H9 (cell line): ENCODE results near the gene EPHA1. TPM values are rescaled to one million over a fixed set of nuclear protein-coding genes. Genes with fewer than 3 reads are reported as not detected.
A peak's percentile ranks its signal among the peaks of the same experiment; 100 is the strongest.

Source experiments
- DNase-seq: peaks from one replicate; pipeline ENCODE4 v3.0.0-alpha.2; 2017
- H2AFZ ChIP-seq: one replicate; pipeline ENCODE4 v1.6.1; 2013; ENCODE audit warnings: mild to moderate bottlenecking, low read length, control low read depth, moderate library complexity
- H2AK5ac ChIP-seq: 2 replicates; pipeline ENCODE4 v1.6.1; 2013; ENCODE audit warnings: low read length, control low read depth, mixed read lengths; ENCODE audit not compliant: insufficient read length
- H2BK120ac ChIP-seq: one replicate; pipeline ENCODE4 v1.6.1; 2013; ENCODE audit warnings: low read depth, mild to moderate bottlenecking, low read length, control low read depth, inconsistent platforms; ENCODE audit not compliant: poor library complexity, severe bottlenecking
- H2BK12ac ChIP-seq: 2 replicates; pipeline ENCODE4 v1.6.1; 2013; ENCODE audit warnings: low read length, control low read depth, mixed read lengths, low read depth; ENCODE audit not compliant: insufficient read length
- H2BK15ac ChIP-seq: 2 replicates; pipeline ENCODE4 v1.6.1; 2013; ENCODE audit warnings: low read depth, low read length, control low read depth
- H2BK20ac ChIP-seq: one replicate; pipeline ENCODE4 v1.6.1; 2013; ENCODE audit warnings: low read depth, mild to moderate bottlenecking, low read length, control low read depth, inconsistent platforms; ENCODE audit not compliant: poor library complexity, severe bottlenecking
- H2BK5ac ChIP-seq: 2 replicates; pipeline ENCODE4 v1.6.1; 2013; ENCODE audit warnings: low read length, control low read depth, mixed read lengths; ENCODE audit not compliant: insufficient read length
- H3K14ac ChIP-seq: 2 replicates; pipeline ENCODE4 v1.6.1; 2013; ENCODE audit warnings: low read length, control low read depth; ENCODE audit not compliant: insufficient read depth
- H3K18ac ChIP-seq: 2 replicates; pipeline ENCODE4 v1.6.1; 2013; ENCODE audit warnings: low read depth, mild to moderate bottlenecking, mixed read lengths, low read length, control low read depth; ENCODE audit not compliant: insufficient read length
- H3K23ac ChIP-seq: 2 replicates; pipeline ENCODE4 v1.6.1; 2013; ENCODE audit warnings: low read length, control low read depth, mixed read lengths, low read depth; ENCODE audit not compliant: insufficient read length
- H3K23me2 ChIP-seq: 2 replicates; pipeline ENCODE4 v1.6.1; 2013; ENCODE audit warnings: low read depth, mild to moderate bottlenecking, mixed read lengths, low read length, control low read depth; ENCODE audit not compliant: insufficient read length, poor library complexity, severe bottlenecking
- H3K27ac ChIP-seq: 2 replicates; pipeline ENCODE4 v1.5.1; 2013; ENCODE audit warnings: low read length, control low read depth, mixed read lengths, low read depth; ENCODE audit not compliant: insufficient read length
- H3K27me3 ChIP-seq: 2 replicates; pipeline ENCODE4 v1.6.1; 2013; ENCODE audit warnings: low read length, control low read depth, inconsistent platforms; ENCODE audit not compliant: insufficient read depth
- H3K4ac ChIP-seq: 2 replicates; pipeline ENCODE4 v1.6.1; 2013; ENCODE audit warnings: low read depth, mild to moderate bottlenecking, control low read depth, inconsistent platforms, low read length, moderate library complexity
- H3K4me1 ChIP-seq: 2 replicates; pipeline ENCODE4 v1.6.1; 2013; ENCODE audit warnings: low read length, control low read depth, inconsistent platforms; ENCODE audit not compliant: insufficient read depth
- H3K4me2 ChIP-seq: 2 replicates; pipeline ENCODE4 v1.6.1; 2013; ENCODE audit warnings: low read length, control low read depth, mixed read lengths; ENCODE audit not compliant: insufficient read length, insufficient read depth
- H3K56ac ChIP-seq: 2 replicates; pipeline ENCODE4 v1.6.1; 2013; ENCODE audit warnings: low read depth, mild to moderate bottlenecking, mixed read lengths, low read length, control low read depth; ENCODE audit not compliant: insufficient read length
- H3K79me1 ChIP-seq: 2 replicates; pipeline ENCODE4 v1.6.1; 2013; ENCODE audit warnings: low read depth, mild to moderate bottlenecking, moderate library complexity, low read length, control low read depth, inconsistent platforms; ENCODE audit not compliant: insufficient read depth, poor library complexity, severe bottlenecking
- H3K79me2 ChIP-seq: 2 replicates; pipeline ENCODE4 v1.6.1; 2013; ENCODE audit warnings: low read length, control low read depth, inconsistent platforms; ENCODE audit not compliant: insufficient read depth
- H3K9ac ChIP-seq: 2 replicates; pipeline ENCODE4 v1.6.1; 2013; ENCODE audit warnings: low read length, control low read depth, mixed read lengths; ENCODE audit not compliant: insufficient read length; ENCODE audit errors: extremely low read depth
- H3K9me3 ChIP-seq: one replicate; pipeline ENCODE4 v1.6.1; 2013; ENCODE audit warnings: low read depth, low read length, inconsistent platforms; ENCODE audit not compliant: control insufficient read depth
- H3T11ph ChIP-seq: one replicate; pipeline ENCODE4 v1.6.1; 2013; ENCODE audit warnings: mild to moderate bottlenecking, low read length, control low read depth, inconsistent platforms
- H4K20me1 ChIP-seq: one replicate; pipeline ENCODE4 v1.6.1; 2013; ENCODE audit not compliant: control insufficient read depth, insufficient read length, insufficient read depth
- H4K5ac ChIP-seq: 2 replicates; pipeline ENCODE4 v1.6.1; 2013; ENCODE audit warnings: low read depth, mild to moderate bottlenecking, mixed read lengths, low read length, control low read depth; ENCODE audit not compliant: insufficient read length
- H4K8ac ChIP-seq: replicated peaks from 2 replicates; pipeline ENCODE4 v1.6.1; 2013; ENCODE audit warnings: low read length, control low read depth, mixed read lengths, low read depth; ENCODE audit not compliant: insufficient read length
- H4K91ac ChIP-seq: 2 replicates; pipeline ENCODE4 v1.6.1; 2013; ENCODE audit warnings: low read depth, mild to moderate bottlenecking, moderate library complexity, mixed read lengths, low read length, control low read depth; ENCODE audit not compliant: insufficient read length
- H3K27ac Mint-ChIP-seq, 3 experiments: 2 replicates in 2 of 3; 3 replicates in 1 of 3; pipeline ENCODE4 v1.8.0; 2020 to 2021; ENCODE audit warnings: mixed read lengths in 3 of 3, mild to moderate bottlenecking in 1 of 3, moderate library complexity in 1 of 3
- H3K27me3 Mint-ChIP-seq: 2 replicates; pipeline ENCODE4 v1.8.0; 2021; ENCODE audit warnings: low read depth, mild to moderate bottlenecking, moderate library complexity, mixed read lengths
- H3K36me3 Mint-ChIP-seq, 3 experiments: 2 replicates in 2 of 3; 3 replicates in 1 of 3; pipeline ENCODE4 v1.8.0; 2020 to 2021; ENCODE audit warnings: low read depth in 3 of 3, mixed read lengths in 3 of 3; ENCODE audit not compliant: insufficient read depth in 1 of 3
- H3K4me1 Mint-ChIP-seq, 2 experiments: 2 replicates each; pipeline ENCODE4 v1.8.0; 2020; ENCODE audit warnings: mixed read lengths in 2 of 2
- H3K4me3 Mint-ChIP-seq, 2 experiments: 2 replicates in 1 of 2; 3 replicates in 1 of 2; pipeline ENCODE4 v1.8.0; 2020 to 2021; ENCODE audit warnings: mild to moderate bottlenecking in 2 of 2, mixed read lengths in 2 of 2, moderate library complexity in 1 of 2
- H3K9me3 Mint-ChIP-seq, 2 experiments: 2 replicates in 1 of 2; 3 replicates in 1 of 2; pipeline ENCODE4 v1.8.0; 2020; ENCODE audit warnings: mild to moderate bottlenecking in 2 of 2, mixed read lengths in 2 of 2, moderate library complexity in 1 of 2
- CTCF ChIP-seq: fragments of 200-600 bp; sonication (generic); conservative IDR thresholded peaks from 3 replicates; pipeline ENCODE4 v1.8.0; 2021; ENCODE audit warnings: antibody characterized with exemption, mild to moderate bottlenecking
- WGBS: extraction: QIAGEN DNeasy Blood & Tissue Kit; methylation state at CpG from one replicate; pipeline ENCODE4 v1.1.7; 2013; ENCODE audit warnings: missing lambda C conversion rate, low lambda C conversion rate, mixed read lengths; ENCODE audit not compliant: insufficient read length; ENCODE audit errors: extremely low coverage; 5-methylcytosine and 5-hydroxymethylcytosine counted together
- total RNA-seq: library from RNA; stranded (reverse); gene quantifications from 2 replicates; pipeline ENCODE4 v1.2.1, GENCODE V29; 2021

EPHA1 gene
- total RNA-seq, 1 experiment from 2014 or later: 109 TPM

- H3K27me3 ChIP-seq: peaks cover 6% of the 10 kb centered on the region; the same call in 1 of the 2 replicates
- H2AK5ac ChIP-seq: no peak overlapping the region
- H2BK20ac ChIP-seq: no peak overlapping the region
- DNase-seq: no peak
- peak overlapping the region; percentile 95 to 96 for H3K4me3 Mint-ChIP-seq
- no peak overlapping the region for H2BK15ac ChIP-seq
- no peak for TF ChIP-seq CTCF
- H3K56ac ChIP-seq: no peak overlapping the region
- WGBS: no CpG with 5 or more reads among the region's 46 CpGs
- H3K9me3 ChIP-seq: no peaks in the 10 kb centered on the region
- H2BK120ac ChIP-seq: no peak overlapping the region
- no peak overlapping the region for H2AFZ ChIP-seq
- H3K27ac ChIP-seq: no peak overlapping the region
- H3K18ac ChIP-seq: no peak overlapping the region
- no peak overlapping the region for H4K8ac ChIP-seq
- H3K23me2 ChIP-seq: peaks cover 7% of the 10 kb centered on the region
- H3K9me3 Mint-ChIP-seq: no peaks in the 10 kb centered on the region
- peaks cover 41% of the 10 kb centered on the region for H3K27me3 Mint-ChIP-seq
- no peaks in the 10 kb centered on the region for H3K4me1 ChIP-seq
- no peaks in the 10 kb centered on the region for H3K79me2 ChIP-seq
- no peak overlapping the region for H3T11ph ChIP-seq
- no peak overlapping the region for H3K23ac ChIP-seq
- peak overlapping the region; percentile 44 for H3K4me2 ChIP-seq
- H3K27ac Mint-ChIP-seq: peak overlapping the region in 1 of 3 experiments; percentile 60; a peak in 1 of 7 replicates
- no peak overlapping the region for H4K5ac ChIP-seq
- H2BK12ac ChIP-seq: no peak overlapping the region
- peaks cover 15 to 18% of the 10 kb centered on the region in 2 experiments for H3K4me1 Mint-ChIP-seq
- H3K4ac ChIP-seq: no peak overlapping the region
- no peaks in the 10 kb centered on the region for H3K79me1 ChIP-seq
- no peak overlapping the region for H2BK5ac ChIP-seq
- no peaks in the 10 kb centered on the region for H4K20me1 ChIP-seq
- H4K91ac ChIP-seq: no peak overlapping the region
- peaks cover 17 to 35% (median 29%) of the 10 kb centered on the region in 3 experiments for H3K36me3 Mint-ChIP-seq
- no peak overlapping the region for H3K9ac ChIP-seq
- H3K14ac ChIP-seq: no peak overlapping the region
Measured at GRCh38 chr7:143361552-143362130, 47.0 kb downstream of the EPHA1 start.
